ENCODE results near the gene ZFP36L1.

The ZFP36L1 gene

GRCh38 chr14:68816183-68816942 lies 23.5 kb upstream of the ZFP36L1 start:
- peak; percentile 75 for DNase-seq (ENCODE audit: low spot score)

- DNase-seq (ENCODE audit: low spot score), result peak; percentile 9
Measured at GRCh38 chr14:68815298-68816182, 22.7 kb upstream of the ZFP36L1 start.

GRCh38 chr14:68814539-68815297 lies 21.9 kb upstream of the ZFP36L1 start:
- peak; percentile 70 for DNase-seq (ENCODE audit: low spot score)

GRCh38 chr14:68814238-68814538 lies 21.3 kb upstream of the ZFP36L1 start:
- no peak for DNase-seq (ENCODE audit: low spot score)

GRCh38 chr14:68813318-68813838 lies 20.5 kb upstream of the ZFP36L1 start:
- no peak for DNase-seq (ENCODE audit: low spot score)

GRCh38 chr14:68811171-68811570 lies 18.3 kb upstream of the ZFP36L1 start:
- DNase-seq (ENCODE audit: low spot score), result no peak

- DNase-seq (ENCODE audit: low spot score), result no peak
Measured at GRCh38 chr14:68810173-68811153, 17.6 kb upstream of the ZFP36L1 start.

GRCh38 chr14:68809524-68809923 lies 16.7 kb upstream of the ZFP36L1 start:
- no peak for DNase-seq (ENCODE audit: low spot score)

- DNase-seq (ENCODE audit: low spot score), result no peak
Measured at GRCh38 chr14:68808696-68809480, 16.0 kb upstream of the ZFP36L1 start.

- DNase-seq (ENCODE audit: low spot score), result no peak
Measured at GRCh38 chr14:68807987-68808386, 15.1 kb upstream of the ZFP36L1 start.

GRCh38 chr14:68807148-68807600 lies 14.3 kb upstream of the ZFP36L1 start:
- DNase-seq (ENCODE audit: low spot score), result peak; percentile 73

GRCh38 chr14:68806526-68807147 lies 13.8 kb upstream of the ZFP36L1 start:
- peak; percentile 49 for DNase-seq (ENCODE audit: low spot score)

GRCh38 chr14:68805414-68805813 lies 12.5 kb upstream of the ZFP36L1 start:
- no peak for DNase-seq (ENCODE audit: low spot score)

GRCh38 chr14:68801631-68802030 lies 8.8 kb upstream of the ZFP36L1 start:
- DNase-seq (ENCODE audit: low spot score), result no peak

- no peak for DNase-seq (ENCODE audit: low spot score)
Measured at GRCh38 chr14:68800953-68801352, 8.1 kb upstream of the ZFP36L1 start.

GRCh38 chr14:68800390-68800789 lies 7.5 kb upstream of the ZFP36L1 start:
- DNase-seq (ENCODE audit: low spot score), result no peak

GRCh38 chr14:68798621-68799020 lies 5.8 kb upstream of the ZFP36L1 start:
- DNase-seq (ENCODE audit: low spot score), result no peak

GRCh38 chr14:68797121-68797670 lies 4.3 kb upstream of the ZFP36L1 start:
- no peak for DNase-seq (ENCODE audit: low spot score)

GRCh38 chr14:68796418-68797101 lies 3.7 kb upstream of the ZFP36L1 start:
- peak; percentile 16 for DNase-seq (ENCODE audit: low spot score)

All from pons (tissue), 1 donor.